GM12872 (cell line): ENCODE data around the gene ANKRD29.

Source experiments
- TF ChIP-seq, protein P1 (sequence below): IDR thresholded peaks from 3 replicates; pipeline ENCODE4 v1.5.1; 2011; ENCODE audit warnings: low read depth, mild to moderate bottlenecking, low read length, moderate library complexity; ENCODE audit not compliant: insufficient read depth

Gene ANKRD29

DNA sequence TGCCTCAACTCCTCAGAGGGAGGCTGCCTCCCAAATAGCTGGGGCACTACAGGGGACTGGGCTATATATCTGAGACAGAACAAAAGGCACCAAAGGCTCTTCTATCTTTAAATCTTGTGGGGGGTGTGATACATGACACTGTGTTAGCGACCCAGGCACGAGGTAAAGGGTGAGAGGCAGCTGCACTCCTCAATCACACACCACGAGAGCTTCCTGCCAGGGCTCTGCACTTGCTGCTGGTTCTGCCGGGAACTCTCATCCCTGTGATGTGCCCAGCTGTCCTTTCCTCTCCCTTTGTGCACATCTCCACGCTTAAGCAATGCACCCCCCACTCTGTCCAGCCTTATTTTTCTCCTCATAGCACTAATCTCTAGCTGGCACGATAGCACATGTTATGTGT is 108.8 kb downstream of the ANKRD29 start:
- TF ChIP-seq, protein P1, sequence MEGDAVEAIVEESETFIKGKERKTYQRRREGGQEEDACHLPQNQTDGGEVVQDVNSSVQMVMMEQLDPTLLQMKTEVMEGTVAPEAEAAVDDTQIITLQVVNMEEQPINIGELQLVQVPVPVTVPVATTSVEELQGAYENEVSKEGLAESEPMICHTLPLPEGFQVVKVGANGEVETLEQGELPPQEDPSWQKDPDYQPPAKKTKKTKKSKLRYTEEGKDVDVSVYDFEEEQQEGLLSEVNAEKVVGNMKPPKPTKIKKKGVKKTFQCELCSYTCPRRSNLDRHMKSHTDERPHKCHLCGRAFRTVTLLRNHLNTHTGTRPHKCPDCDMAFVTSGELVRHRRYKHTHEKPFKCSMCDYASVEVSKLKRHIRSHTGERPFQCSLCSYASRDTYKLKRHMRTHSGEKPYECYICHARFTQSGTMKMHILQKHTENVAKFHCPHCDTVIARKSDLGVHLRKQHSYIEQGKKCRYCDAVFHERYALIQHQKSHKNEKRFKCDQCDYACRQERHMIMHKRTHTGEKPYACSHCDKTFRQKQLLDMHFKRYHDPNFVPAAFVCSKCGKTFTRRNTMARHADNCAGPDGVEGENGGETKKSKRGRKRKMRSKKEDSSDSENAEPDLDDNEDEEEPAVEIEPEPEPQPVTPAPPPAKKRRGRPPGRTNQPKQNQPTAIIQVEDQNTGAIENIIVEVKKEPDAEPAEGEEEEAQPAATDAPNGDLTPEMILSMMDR = no peak

DNA sequence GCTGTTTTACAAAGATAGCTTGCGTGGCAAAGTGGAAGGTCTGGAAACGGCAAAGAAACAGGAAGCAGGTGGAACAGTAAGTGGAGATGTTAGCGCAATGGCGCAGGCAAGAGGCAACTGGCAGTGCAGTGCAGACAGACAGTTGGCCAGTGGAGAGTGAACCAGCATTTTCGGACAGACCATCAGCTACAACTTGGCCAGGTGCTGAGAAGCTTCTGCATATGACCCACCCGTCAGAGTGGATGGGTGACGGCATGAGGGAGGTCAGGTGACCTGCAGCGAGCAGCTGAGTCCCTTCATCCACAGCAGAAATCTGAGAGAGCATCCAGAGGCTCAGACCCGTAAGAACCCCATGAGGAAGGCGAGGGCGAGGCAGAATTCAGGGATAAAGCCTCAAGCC is 110.2 kb downstream of the ANKRD29 start:
- TF ChIP-seq, protein P1 = no peak

DNA sequence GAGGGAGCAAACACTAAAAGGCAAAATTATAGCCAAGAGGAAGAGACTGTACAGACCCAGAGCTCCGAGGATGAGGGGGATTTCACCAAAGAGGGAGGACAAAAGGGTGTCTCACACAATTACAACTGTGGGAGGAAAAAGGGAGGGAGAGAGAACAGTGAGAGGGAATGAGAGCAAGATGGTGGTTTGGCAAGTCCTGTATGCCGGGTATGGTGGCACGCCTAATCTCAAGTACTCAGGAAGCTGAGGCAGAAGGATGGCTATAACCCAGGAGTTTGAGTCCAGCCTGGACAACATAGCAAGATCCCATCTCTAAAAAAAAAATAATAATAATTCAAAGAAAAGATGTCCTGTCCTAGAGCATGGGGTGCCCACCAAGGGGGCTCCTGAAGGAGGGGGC is 110.7 kb downstream of the ANKRD29 start:
- TF ChIP-seq, protein P1 = no peak

DNA sequence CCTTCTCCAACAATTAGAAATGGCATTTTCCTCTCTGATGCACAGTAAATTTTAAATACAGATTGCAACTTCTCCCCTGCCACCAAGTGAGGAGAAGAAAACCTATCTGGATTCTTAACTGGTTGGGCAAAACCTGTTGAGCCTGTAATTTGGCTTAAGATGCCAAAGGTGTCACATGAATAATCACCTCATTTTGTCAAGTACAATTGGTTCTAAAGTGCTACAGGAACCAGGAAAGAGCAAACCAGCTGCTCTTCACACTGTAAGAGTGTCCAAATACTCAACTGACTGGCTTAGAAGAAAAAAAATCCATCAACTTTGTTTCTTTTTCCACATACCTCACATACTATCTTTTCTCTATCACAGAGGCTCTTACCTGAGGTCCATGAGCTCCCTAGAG is 111.8 kb downstream of the ANKRD29 start:
- TF ChIP-seq, protein P1 = no peak
